Endodermal cell (in vitro differentiated cells): ENCODE data around the gene STAT3. TPM values are rescaled to one million over a fixed set of nuclear protein-coding genes. Genes with fewer than 3 reads are reported as not detected.
"Not testable (repeated sequence)": the region's sequence is repeated elsewhere in the genome, so short reads cannot be mapped to it uniquely, and the experiment has no call there.

Experiments
- DNase-seq: peaks from one replicate; pipeline ENCODE4 v3.0.0-alpha.2; 2017
- H3K27ac ChIP-seq: 2 replicates; pipeline ENCODE4 v1.5.1; 2013; ENCODE audit warnings: mild to moderate bottlenecking, low read depth, low read length, moderate library complexity
- H3K27me3 ChIP-seq: 2 replicates; pipeline ENCODE4 v1.6.1; 2013; ENCODE audit warnings: mild to moderate bottlenecking, low read length, moderate library complexity; ENCODE audit not compliant: insufficient read depth, control insufficient read depth, poor library complexity, severe bottlenecking
- H3K36me3 ChIP-seq: 2 replicates; pipeline ENCODE4 v1.7.0; 2013; ENCODE audit warnings: mild to moderate bottlenecking, low read length, moderate library complexity; ENCODE audit not compliant: control insufficient read depth, insufficient read depth
- H3K4me1 ChIP-seq: one replicate; pipeline ENCODE4 v1.7.0; 2013; ENCODE audit warnings: low read length; ENCODE audit not compliant: control insufficient read depth, insufficient read depth
- H3K4me3 ChIP-seq: 2 replicates; pipeline ENCODE4 v1.5.1; 2013; ENCODE audit warnings: mild to moderate bottlenecking, low read length, moderate library complexity
- H3K9ac ChIP-seq: 2 replicates; pipeline ENCODE4 v1.6.1; 2013; ENCODE audit warnings: mild to moderate bottlenecking, low read length, moderate library complexity; ENCODE audit not compliant: poor library complexity, severe bottlenecking; ENCODE audit errors: extremely low read depth
- H3K9me3 ChIP-seq: 2 replicates; pipeline ENCODE4 v1.6.1; 2013; ENCODE audit warnings: mild to moderate bottlenecking, low read length, moderate library complexity; ENCODE audit not compliant: control insufficient read depth
- H3K27ac Mint-ChIP-seq: 2 replicates; pipeline ENCODE4 v1.8.0; 2020; ENCODE audit warnings: mixed read lengths
- H3K27me3 Mint-ChIP-seq: 2 replicates; pipeline ENCODE4 v1.8.0; 2021; ENCODE audit warnings: mild to moderate bottlenecking, mixed read lengths; ENCODE audit not compliant: insufficient read depth
- H3K36me3 Mint-ChIP-seq: 2 replicates; pipeline ENCODE4 v1.8.0; 2020; ENCODE audit warnings: low read depth, mixed read lengths
- H3K4me1 Mint-ChIP-seq: 2 replicates; pipeline ENCODE4 v1.8.0; 2020; ENCODE audit warnings: mixed read lengths
- H3K4me3 Mint-ChIP-seq: 2 replicates; pipeline ENCODE4 v1.8.0; 2020; ENCODE audit warnings: mild to moderate bottlenecking, moderate library complexity, mixed read lengths
- H3K9me3 Mint-ChIP-seq: 2 replicates; pipeline ENCODE4 v1.8.0; 2020; ENCODE audit warnings: mild to moderate bottlenecking, mixed read lengths
- WGBS, 2 experiments: methylation state at CpG; one replicate each; pipeline versions ENCODE4 v1.1.5 to v1.1.7; 2013; ENCODE audit warnings: missing lambda C conversion rate in 2 of 2, mixed read lengths in 1 of 2; ENCODE audit not compliant: insufficient coverage in 1 of 2, insufficient read length in 1 of 2; 5-methylcytosine and 5-hydroxymethylcytosine counted together
- total RNA-seq, 2 donors: library from RNA; stranded (reverse); fragmentation: NEBNext Ultra II Directional in 1 of 2; extraction: Animal tissue kit (Norgen Biotek cat#: 25700) in 1 of 2; gene quantifications; 2 replicates in 1 of 2; 3 replicates in 1 of 2; pipeline ENCODE4 v1.2.1, GENCODE V29; 2021
- TF ChIP-seq, protein P1 (sequence below): fragments of 200-600 bp; sonication (generic); conservative IDR thresholded peaks from 2 replicates; pipeline ENCODE4 v1.5.0; 2021; ENCODE audit warnings: antibody characterized with exemption, mild to moderate bottlenecking

STAT3 gene
- total RNA-seq, 2 donors from 2014 or later, result 27.5 to 32.4 TPM

DNA sequence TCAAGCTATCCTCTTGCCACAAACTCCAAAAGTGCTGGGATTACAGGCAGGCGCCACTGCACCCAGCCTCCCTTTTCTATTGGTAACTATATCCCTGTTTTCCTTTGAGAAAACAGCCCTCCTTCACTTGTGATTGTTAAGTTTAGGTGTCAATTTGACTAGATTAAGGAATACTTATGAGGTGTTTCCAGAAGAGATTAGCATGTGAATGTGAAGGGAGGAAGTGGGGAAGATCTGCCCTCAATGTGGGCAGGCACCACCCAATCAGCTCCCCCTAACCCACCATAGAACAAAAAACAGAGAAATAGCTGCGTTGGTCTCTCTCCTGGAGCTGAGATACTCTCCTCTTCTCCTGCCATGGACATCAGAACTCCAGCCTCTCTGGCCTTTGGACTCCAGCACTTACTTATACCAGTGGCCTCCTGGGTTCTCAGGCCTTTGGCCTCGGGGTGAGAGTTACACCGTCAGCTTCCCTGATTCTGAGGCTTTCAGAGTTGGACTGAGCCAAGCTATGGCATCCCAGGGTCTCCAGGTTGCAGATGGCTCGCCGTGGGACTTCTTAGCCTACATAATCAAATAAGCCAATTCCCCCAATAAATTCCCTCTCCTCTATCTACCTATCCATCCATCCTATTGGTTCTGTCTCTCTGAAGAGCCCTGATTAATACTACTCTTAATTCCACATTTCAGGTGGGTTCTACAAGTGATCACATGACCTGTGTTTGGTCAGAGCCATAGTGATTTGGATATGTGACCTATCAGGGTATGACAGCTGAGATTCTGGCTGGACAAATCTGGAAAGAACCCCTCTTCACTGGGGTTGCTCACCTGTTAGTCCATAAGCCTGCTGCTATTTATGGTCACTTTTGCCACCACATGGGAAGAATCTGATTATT is 12.0 kb upstream of the STAT3 start:
- Histone ChIP-seq H3K4me3 (no peak overlapping the region), H3K27me3 (peaks cover 13% of the 10 kb centered on the region), H3K27ac (no peak overlapping the region), H3K9me3 (no peaks in the 10 kb centered on the region), H3K4me1 (no peaks in the 10 kb centered on the region), H3K9ac (no peak overlapping the region), H3K36me3 (no peaks in the 10 kb centered on the region)
- Mint-ChIP-seq H3K36me3 (no peaks in the 10 kb centered on the region), H3K9me3 (no peaks in the 10 kb centered on the region), H3K4me3 (no peak overlapping the region), H3K4me1 (peaks cover 20% of the 10 kb centered on the region), H3K27me3 (peaks cover 46% of the 10 kb centered on the region), H3K27ac (no peak overlapping the region)
- peak; percentile 79 for DNase-seq
- WGBS, 2 experiments, result 81 to 84% methylated on average over 6 of the region's 6 CpGs
- TF ChIP-seq, protein P1, sequence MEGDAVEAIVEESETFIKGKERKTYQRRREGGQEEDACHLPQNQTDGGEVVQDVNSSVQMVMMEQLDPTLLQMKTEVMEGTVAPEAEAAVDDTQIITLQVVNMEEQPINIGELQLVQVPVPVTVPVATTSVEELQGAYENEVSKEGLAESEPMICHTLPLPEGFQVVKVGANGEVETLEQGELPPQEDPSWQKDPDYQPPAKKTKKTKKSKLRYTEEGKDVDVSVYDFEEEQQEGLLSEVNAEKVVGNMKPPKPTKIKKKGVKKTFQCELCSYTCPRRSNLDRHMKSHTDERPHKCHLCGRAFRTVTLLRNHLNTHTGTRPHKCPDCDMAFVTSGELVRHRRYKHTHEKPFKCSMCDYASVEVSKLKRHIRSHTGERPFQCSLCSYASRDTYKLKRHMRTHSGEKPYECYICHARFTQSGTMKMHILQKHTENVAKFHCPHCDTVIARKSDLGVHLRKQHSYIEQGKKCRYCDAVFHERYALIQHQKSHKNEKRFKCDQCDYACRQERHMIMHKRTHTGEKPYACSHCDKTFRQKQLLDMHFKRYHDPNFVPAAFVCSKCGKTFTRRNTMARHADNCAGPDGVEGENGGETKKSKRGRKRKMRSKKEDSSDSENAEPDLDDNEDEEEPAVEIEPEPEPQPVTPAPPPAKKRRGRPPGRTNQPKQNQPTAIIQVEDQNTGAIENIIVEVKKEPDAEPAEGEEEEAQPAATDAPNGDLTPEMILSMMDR, result no peak

DNA sequence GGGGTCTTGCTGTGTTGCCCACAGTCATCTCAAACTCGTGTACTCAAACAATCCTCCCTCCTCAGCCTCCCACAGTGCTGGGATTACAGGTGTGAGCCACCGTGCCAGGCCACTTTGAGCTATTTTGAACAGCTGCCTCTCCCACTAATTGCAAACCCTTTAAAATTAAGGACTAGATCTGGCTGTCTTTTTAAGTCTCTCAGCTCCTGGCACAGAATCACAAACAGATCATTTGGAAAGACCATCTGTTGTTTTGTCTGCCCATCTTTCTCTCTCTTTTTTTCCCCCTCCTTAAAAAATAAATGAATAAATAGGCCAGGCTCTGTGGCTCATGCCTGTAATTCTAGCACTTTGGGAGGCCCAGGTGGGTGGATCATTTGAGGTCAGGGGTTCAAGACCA is 10.9 kb upstream of the STAT3 start:
- Mint-ChIP-seq H3K27me3 (peaks cover 44% of the 10 kb centered on the region), H3K36me3 (no peaks in the 10 kb centered on the region), H3K4me1 (peaks cover 20% of the 10 kb centered on the region), H3K27ac (no peak overlapping the region), H3K4me3 (no peak overlapping the region), H3K9me3 (no peaks in the 10 kb centered on the region)
- no peaks in the 10 kb centered on the region for H3K9me3 ChIP-seq
- H3K27ac ChIP-seq, result no peak overlapping the region
- TF ChIP-seq, protein P1, result no peak
- no peak overlapping the region for H3K9ac ChIP-seq
- no peak for DNase-seq
- H3K36me3 ChIP-seq, result no peaks in the 10 kb centered on the region
- H3K27me3 ChIP-seq, result peaks cover 7% of the 10 kb centered on the region
- WGBS, 2 experiments, result 87 to 91% methylated on average over 2 of the region's 2 CpGs
- H3K4me3 ChIP-seq, result no peak overlapping the region
- H3K4me1 ChIP-seq, result no peaks in the 10 kb centered on the region

GRCh38 chr17:42395601-42396000 is 7.4 kb upstream of the STAT3 start:
- not testable (repeated sequence) for H3K9ac ChIP-seq, H3K4me1 ChIP-seq, H3K9me3 Mint-ChIP-seq, H3K9me3 ChIP-seq, H3K4me1 Mint-ChIP-seq, DNase-seq, H3K4me3 Mint-ChIP-seq, H3K27ac ChIP-seq, H3K4me3 ChIP-seq, H3K36me3 Mint-ChIP-seq, H3K27ac Mint-ChIP-seq, H3K36me3 ChIP-seq
- WGBS, 2 experiments, result 85% methylated on average over 7 to 8 of the region's 8 CpGs
- peaks cover 45% of the 10 kb centered on the region for H3K27me3 Mint-ChIP-seq
- peaks cover 24% of the 10 kb centered on the region for H3K27me3 ChIP-seq
